Activated T-cell treated with anti-CD3 and anti-CD28 coated beads, Interleukin-2, amount 50 U/mL, for 72 hours (primary cell): ENCODE results near the gene INPP5F. TPM values are rescaled to one million over a fixed set of nuclear protein-coding genes. Genes with fewer than 3 reads are reported as not detected.
"Not testable (repeated sequence)": the region's sequence is repeated elsewhere in the genome, so short reads cannot be mapped to it uniquely, and the experiment has no call there.

Experiments used
- ATAC-seq, 2 donors: fragments of 150-1000 bp; cut with Tn5 transposase; replicated peaks in 1 of 2; 2 replicates each; pipeline ENCODE4 v1.10.0; 2021; ENCODE audit warnings: moderate library complexity in 2 of 2, mild to moderate bottlenecking in 1 of 2
- DNase-seq, 2 donors: peaks; one replicate each; pipeline ENCODE4 v3.0.0; 2021 to 2022; ENCODE audit warnings: mixed read lengths in 1 of 2
- H3K27ac Mint-ChIP-seq: one replicate; pipeline ENCODE4 v1.8.0; 2022; ENCODE audit warnings: mild to moderate bottlenecking, moderate library complexity, mixed read lengths
- H3K27me3 Mint-ChIP-seq: one replicate; pipeline ENCODE4 v1.8.0; 2022; ENCODE audit warnings: low read depth, mixed read lengths
- H3K36me3 Mint-ChIP-seq, 2 donors: one replicate each; pipeline ENCODE4 v1.8.0; 2022; ENCODE audit warnings: mixed read lengths in 2 of 2, mild to moderate bottlenecking in 1 of 2; ENCODE audit not compliant: insufficient read depth in 2 of 2
- H3K4me1 Mint-ChIP-seq: one replicate; pipeline ENCODE4 v1.8.0; 2022; ENCODE audit warnings: low read depth, mixed read lengths
- H3K4me3 Mint-ChIP-seq, 2 donors: one replicate each; pipeline ENCODE4 v1.8.0; 2022; ENCODE audit warnings: mild to moderate bottlenecking in 2 of 2, mixed read lengths in 2 of 2, moderate library complexity in 2 of 2
- H3K9me3 Mint-ChIP-seq, 2 donors: one replicate each; pipeline ENCODE4 v1.8.0; 2022; ENCODE audit warnings: mixed read lengths in 2 of 2
- total RNA-seq, 2 donors: library from RNA; stranded (reverse); gene quantifications; one replicate each; pipeline ENCODE4 v1.2.3, GENCODE V29; 2022

INPP5F gene
- total RNA-seq, 2 donors from 2014 or later = 12.9 to 15.0 TPM

DNA sequence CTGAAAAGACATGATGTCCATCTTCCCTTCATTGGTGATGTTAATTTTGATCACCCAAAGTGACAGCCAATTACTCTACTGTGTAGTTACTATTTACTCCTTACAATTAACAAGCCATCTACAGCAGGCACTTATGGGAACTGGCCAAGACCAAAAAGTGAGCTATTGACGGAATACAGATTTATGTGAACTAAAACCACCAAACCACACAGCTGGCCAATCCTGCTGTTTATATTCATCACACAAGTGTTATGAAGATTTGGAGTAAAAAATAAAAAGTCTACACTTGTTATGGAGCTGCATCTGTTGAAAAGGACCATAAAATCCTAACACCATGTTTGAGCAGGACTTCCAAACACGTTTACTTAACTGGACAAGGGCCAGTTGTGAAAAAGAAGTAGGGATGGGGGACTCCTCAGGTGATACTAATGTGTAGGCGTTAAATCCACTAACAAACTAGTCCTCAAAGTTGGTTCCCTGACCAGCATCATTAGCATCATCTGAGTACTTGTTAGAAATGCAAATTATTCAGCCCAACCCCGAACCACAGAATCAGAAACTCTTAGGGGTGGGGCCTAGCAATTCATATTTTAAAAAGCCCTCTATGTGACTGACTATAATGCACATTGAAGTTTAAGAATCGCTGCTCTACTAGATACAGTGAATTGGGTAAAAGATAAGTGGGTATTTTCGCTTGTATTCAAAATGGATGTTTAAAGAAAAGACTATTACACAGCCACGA lies 135.2 kb downstream of the INPP5F start:
- Mint-ChIP-seq H3K27me3 (no peaks in the 10 kb centered on the region), H3K36me3 (peaks cover 11 to 32% of the 10 kb centered on the region in 2 donors), H3K27ac (peak overlapping the region; percentile 83), H3K4me1 (peaks cover 70% of the 10 kb centered on the region), H3K9me3 (peaks cover 4 to 6% of the 10 kb centered on the region in 2 donors), H3K4me3 (peak overlapping the region in 1 of 2 donors; percentile 29)
- ATAC-seq (peak in 1 of 2 donors; percentile 28), DNase-seq (no peak)

DNA sequence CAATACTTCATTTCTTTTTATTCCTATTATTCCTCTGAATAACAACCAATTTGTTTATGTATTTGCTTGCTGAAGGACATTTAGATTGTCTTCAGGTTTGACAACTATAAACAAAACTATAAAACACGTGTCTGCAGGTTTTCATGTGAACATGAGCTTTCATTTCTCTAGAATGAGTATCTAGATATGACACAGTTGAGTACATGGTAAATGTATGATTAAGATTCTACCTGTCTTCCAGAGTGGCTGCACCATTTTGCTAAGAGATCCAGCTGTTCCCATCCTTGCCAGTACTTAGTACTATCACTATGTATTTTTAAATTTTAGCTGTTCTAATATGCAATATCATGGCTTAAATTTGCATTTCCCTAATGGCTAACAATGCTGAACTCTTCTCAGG lies 136.7 kb downstream of the INPP5F start:
- peak overlapping the region in 1 of 2 donors; percentile 41 for H3K4me3 Mint-ChIP-seq
- ATAC-seq = peak; percentile 65 to 82
- H3K4me1 Mint-ChIP-seq = peaks cover 76% of the 10 kb centered on the region
- H3K27me3 Mint-ChIP-seq = no peaks in the 10 kb centered on the region
- DNase-seq = no peak
- peak overlapping the region; percentile 92 for H3K27ac Mint-ChIP-seq
- H3K9me3 Mint-ChIP-seq = peaks cover 4 to 6% of the 10 kb centered on the region in 2 donors
- H3K36me3 Mint-ChIP-seq = peaks cover 11 to 32% of the 10 kb centered on the region in 2 donors

DNA sequence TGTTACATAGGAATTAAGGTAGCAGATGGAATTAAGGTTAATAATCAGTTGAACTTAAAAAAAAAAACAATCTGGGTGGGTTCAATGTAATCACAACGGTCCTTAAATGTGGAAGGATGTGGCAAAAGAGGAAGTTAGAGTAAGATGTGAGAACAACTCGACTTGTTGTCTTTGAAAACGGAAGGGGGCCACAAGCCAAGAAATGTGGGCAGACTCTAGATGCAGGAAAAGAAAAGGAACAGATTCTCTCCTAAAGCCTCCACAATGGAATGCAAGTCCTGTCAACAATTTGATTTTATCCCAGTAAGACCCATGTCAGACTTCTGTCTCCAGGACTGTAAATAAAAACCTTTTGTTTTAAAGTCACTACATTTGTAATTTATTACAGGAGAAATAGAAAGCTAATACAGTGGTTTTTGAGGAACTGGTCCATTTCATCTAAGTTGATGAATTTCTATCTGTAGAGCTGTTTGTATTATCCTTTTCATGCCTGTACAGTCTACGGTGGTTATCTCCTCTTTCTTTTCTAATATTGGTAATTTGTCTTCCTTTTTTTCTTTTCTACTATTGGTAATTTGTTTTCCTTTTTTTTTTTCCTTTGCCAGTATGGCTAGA lies 138.2 kb downstream of the INPP5F start:
- Mint-ChIP-seq H3K4me3 (no peak overlapping the region), H3K4me1 (peaks cover 89% of the 10 kb centered on the region), H3K9me3 (peaks cover 4 to 6% of the 10 kb centered on the region in 2 donors), H3K36me3 (peaks cover 11 to 27% of the 10 kb centered on the region in 2 donors), H3K27ac (peak overlapping the region; percentile 97), H3K27me3 (no peaks in the 10 kb centered on the region)
- no peak for ATAC-seq
- DNase-seq = no peak

DNA sequence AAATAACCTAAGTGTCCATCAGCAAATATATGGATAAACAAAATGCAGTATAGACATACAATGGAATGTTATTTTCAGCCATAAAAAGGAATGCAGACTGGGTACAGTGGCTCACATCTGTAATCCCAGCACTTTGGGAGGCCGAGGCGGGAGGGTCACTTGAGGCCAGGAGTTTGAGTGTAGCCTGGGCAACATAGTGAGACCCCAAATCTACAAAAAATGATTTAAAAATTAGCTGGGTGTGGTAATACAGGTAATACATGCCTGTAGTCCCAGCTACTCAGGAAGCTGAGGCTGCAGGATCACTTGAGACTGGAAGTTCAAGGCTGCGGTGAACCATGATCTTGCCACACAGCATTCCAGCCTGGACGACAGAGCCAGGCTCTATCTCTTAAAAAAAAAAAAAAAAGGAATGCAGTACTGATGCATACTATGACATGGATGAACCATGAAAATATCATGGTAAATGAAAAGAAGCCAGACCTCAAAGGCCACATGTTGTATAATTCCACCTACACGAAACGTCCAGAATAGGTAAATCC lies 139.9 kb downstream of the INPP5F start:
- H3K27ac Mint-ChIP-seq = no peak overlapping the region
- H3K36me3 Mint-ChIP-seq = peaks cover 9 to 24% of the 10 kb centered on the region in 2 donors
- DNase-seq = no peak
- H3K27me3 Mint-ChIP-seq = no peaks in the 10 kb centered on the region
- H3K4me3 Mint-ChIP-seq = no peak overlapping the region
- H3K9me3 Mint-ChIP-seq = peaks cover 4 to 6% of the 10 kb centered on the region in 2 donors
- H3K4me1 Mint-ChIP-seq = peaks cover 90% of the 10 kb centered on the region
- no peak for ATAC-seq

DNA sequence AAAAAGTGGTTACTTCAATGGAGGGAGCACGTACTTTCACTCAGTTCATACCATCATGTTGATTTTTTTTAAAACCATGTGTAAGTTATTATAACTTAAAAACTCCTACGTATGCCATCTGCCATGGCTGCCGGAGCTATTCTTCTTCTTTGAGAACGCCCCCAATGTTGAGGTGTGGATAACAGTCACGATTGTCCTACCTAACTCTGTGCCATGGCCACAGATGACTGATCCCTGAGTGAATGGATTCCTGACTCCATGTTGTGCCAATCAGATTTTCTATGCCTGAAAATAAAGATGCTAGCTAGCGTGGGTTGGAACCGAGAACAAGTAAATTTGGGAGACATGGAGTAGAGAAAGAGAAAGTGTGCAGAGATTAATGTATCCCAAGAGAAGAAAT lies 141.5 kb downstream of the INPP5F start:
- peaks cover 84% of the 10 kb centered on the region for H3K4me1 Mint-ChIP-seq

DNA sequence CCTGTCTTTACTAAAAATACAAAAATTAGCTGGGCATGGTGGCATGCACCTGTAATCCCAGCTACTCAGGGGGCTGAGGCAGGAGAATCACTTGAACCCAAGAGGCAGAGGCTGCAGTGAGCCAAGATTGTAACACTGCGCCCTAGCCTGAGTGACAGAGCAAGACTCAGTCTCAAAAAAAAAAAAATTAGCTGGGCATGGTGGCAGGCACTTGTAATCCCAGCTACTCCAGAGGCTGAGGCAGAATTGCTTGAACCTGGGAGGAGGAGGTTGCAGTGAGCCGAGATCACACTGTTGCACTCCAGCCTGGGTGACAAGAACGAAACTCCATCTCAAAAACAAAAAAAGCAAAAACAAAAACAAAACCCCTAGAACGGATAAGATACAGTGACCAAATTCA lies 143.5 kb downstream of the INPP5F start:
- Mint-ChIP-seq H3K27ac (peak overlapping the region; percentile 11), H3K4me1 (peaks cover 72% of the 10 kb centered on the region), H3K36me3 (peaks cover 11 to 16% of the 10 kb centered on the region in 2 donors), H3K4me3 (peak overlapping the region; percentile 62 to 73)
- H3K27me3 Mint-ChIP-seq, DNase-seq, H3K9me3 Mint-ChIP-seq, ATAC-seq: not testable (repeated sequence)

More for the DNA sequence above, 141.5 kb downstream of the INPP5F start:
- no peak for ATAC-seq
- no peak for DNase-seq
- Mint-ChIP-seq H3K9me3 (peaks cover 4 to 6% of the 10 kb centered on the region in 2 donors), H3K4me3 (no peak overlapping the region), H3K27me3 (no peaks in the 10 kb centered on the region), H3K27ac (no peak overlapping the region), H3K36me3 (peaks cover 13 to 23% of the 10 kb centered on the region in 2 donors)

DNA sequence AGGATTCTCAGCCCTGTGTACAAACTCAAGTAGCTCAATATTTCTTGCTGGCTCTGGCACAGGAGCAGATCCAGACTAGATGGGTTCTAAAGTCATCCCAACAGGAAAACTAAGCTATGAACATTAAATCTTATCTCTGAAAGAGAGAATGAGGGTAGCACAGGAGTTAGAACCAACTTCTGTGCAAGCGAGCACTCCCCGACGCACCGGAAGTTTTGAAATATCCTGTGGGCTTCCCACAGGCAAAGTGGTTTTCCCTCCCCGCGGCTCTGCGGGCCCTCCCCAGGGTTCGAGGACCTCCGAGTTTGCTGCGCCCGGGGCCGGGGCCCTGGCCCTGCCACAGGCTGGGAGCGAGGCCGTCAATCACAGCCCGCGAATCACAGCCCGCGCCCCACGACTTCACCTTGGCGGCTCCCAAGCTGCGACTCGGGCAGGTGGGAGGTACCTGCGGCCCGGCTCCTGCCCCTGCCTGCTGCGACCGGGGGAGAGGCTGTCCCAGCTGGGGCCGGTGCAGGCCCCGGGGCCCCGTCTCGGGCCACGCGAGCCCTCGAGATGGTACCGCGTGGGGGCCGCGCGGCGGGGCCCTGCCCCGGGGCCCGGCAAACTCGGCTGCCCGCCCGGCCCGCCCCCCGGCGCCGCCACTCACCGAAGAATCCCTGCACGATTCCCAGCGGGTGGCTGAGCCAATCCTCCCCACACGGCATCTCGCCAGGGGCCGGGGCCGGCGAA lies 146.2 kb downstream of the INPP5F start:
- H3K27me3 Mint-ChIP-seq = no peaks in the 10 kb centered on the region
- ATAC-seq (peak; percentile 28 to 33), DNase-seq (peak; percentile 57 to 67)
- peaks cover 2 to 4% of the 10 kb centered on the region in 2 donors for H3K36me3 Mint-ChIP-seq
- H3K27ac Mint-ChIP-seq = peak overlapping the region; percentile 38
- no peaks in the 10 kb centered on the region for H3K9me3 Mint-ChIP-seq
- H3K4me1 Mint-ChIP-seq = peaks cover 54% of the 10 kb centered on the region
- H3K4me3 Mint-ChIP-seq = peak overlapping the region; percentile 85 to 93

DNA sequence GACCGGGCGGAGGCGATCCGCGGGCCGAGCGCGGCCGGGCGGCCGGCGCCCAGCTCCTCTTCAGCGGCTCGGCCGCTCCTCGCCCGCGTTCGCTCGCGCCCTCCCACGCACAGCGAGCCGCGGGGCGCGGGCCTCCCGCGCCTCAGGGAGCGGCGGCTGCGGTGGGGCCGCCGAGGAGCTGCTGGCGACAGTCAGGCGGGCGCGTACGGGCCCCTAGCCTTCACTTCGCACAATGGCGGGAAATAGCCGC lies 146.7 kb downstream of the INPP5F start, which contains the start of gene MCMBP:
TSS of gene MCMBP (minus strand) at position 234 of the 250 bp plus-strand sequence. CDS start 259 bp downstream, outside the sequence.
- Mint-ChIP-seq H3K9me3 (no peaks in the 10 kb centered on the region), H3K4me3 (peak within 1 kb of the TSS; percentile 87 to 93), H3K27ac (peak within 1 kb of the TSS; percentile 92), H3K4me1 (peaks cover 50% of the 10 kb centered on the region), H3K36me3 (peaks cover 0 to 4% of the 10 kb centered on the region in 2 donors), H3K27me3 (no peaks in the 10 kb centered on the region)
- ATAC-seq = no peak
- DNase-seq = no peak

DNA sequence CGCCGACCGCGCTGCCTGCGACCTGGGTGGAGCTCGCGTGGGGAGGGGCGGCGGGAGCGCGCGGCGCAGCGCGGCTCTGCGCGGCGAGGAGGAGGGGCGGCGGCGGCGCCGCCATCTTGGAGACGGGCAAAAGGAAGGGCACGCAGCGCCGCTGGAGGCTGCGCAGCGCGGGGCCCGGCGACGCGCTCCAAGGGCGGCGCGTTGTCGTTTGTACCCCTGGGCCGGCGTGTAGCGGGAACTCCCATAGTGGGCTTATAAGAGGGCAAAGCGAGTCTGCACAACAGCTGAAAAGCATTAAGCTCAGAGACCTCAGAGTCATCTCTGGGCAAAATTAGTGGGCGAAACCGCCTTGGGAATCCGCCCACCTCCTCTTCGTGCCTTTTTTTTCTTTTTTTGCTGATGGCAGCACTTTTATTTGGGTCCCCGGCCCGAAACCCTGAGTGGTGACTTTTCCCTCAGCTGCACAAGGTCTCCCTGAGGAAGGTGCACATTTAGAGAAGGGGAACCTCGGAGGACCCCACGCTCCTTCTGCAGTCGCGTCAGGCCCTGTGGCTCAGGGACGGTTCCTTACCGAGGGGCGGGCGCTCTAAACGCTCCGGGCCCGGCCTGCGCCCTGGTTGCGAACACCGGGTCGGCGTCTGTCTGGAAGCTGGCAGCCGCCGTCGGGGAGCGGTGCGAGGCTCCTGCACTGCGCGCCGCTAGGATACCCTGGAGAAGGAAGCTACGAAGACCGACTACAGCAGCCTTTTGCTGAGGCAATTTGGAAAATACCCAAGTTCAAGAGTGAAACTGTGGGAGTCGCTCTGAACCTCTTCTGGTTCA lies 147.2 kb downstream of the INPP5F start:
- peak; percentile 94 to 95 for ATAC-seq

DNA sequence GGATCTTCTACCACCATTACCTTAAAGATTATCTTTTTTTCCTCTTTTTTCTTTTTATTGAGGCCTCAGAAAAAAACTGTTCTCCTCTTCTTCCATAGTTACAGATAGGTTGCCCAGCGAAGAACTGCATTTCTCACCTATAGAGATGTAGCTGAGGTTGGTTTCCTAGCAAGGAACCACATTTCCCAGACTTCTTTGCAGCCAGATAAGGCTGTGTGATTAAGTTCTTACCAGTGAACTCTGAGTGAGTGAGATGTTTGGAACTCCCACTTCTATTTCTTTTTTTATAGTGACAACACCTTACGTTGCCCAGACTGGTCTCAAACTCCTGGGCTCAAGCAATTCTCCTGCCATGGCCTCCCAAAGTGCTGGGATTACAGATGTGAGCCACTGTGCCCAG lies 152.7 kb downstream of the INPP5F start:
- Mint-ChIP-seq H3K27me3 (no peaks in the 10 kb centered on the region), H3K36me3 (no peaks in the 10 kb centered on the region), H3K9me3 (no peaks in the 10 kb centered on the region), H3K4me1 (peaks cover 6% of the 10 kb centered on the region), H3K4me3 (no peak overlapping the region), H3K27ac (peak overlapping the region; percentile 39)
- no peak for ATAC-seq
- no peak for DNase-seq

More for the DNA sequence above, 147.2 kb downstream of the INPP5F start:
- H3K36me3 Mint-ChIP-seq = peaks cover 0 to 4% of the 10 kb centered on the region in 2 donors
- DNase-seq = peak; percentile 91 to 93
- peaks cover 45% of the 10 kb centered on the region for H3K4me1 Mint-ChIP-seq
- H3K27ac Mint-ChIP-seq = peak overlapping the region; percentile 92
- H3K27me3 Mint-ChIP-seq = no peaks in the 10 kb centered on the region
- H3K4me3 Mint-ChIP-seq = peak overlapping the region; percentile 87 to 92
- no peaks in the 10 kb centered on the region for H3K9me3 Mint-ChIP-seq
